Measurements from ENCODE around the gene RFLNA.

GRCh38 chr12:124354400-124354799 is 59.5 kb downstream of the RFLNA start:
- TF ChIP-seq ZNF232 (CRISPR knock-in tag; IDR thresholded peaks at IDR 0.05; ENCODE audit: borderline replicate concordance) (no peak), SMC3 (IDR thresholded peaks at IDR 0.05; ENCODE audit: low read length) (no peak), CTCF (CRISPR knock-in tag; IDR thresholded peaks at IDR 0.05) (no peak), EP300 (IDR thresholded peaks at IDR 0.05; ENCODE audit: low read depth in 2 of 2, low read length in 2 of 2) (no peak), EP300 (CRISPR knock-in tag; IDR thresholded peaks at IDR 0.05; ENCODE audit: borderline replicate concordance) (no peak), ZNF740 (CRISPR knock-in tag; IDR thresholded peaks at IDR 0.05) (no peak), EZH2 (conservative IDR thresholded peaks at IDR 0.05; ENCODE audit: low read depth, low read length) (no peak), SMARCC2 (IDR thresholded peaks at IDR 0.05) (no peak), REST (IDR thresholded peaks at IDR 0.05; ENCODE audit: borderline replicate concordance in 1 of 2, low read depth in 1 of 2, low read length in 2 of 2) (no peak), HCFC1 (IDR thresholded peaks at IDR 0.05; ENCODE audit: low read depth, low read length) (no peak), YY1 (IDR thresholded peaks at IDR 0.05; ENCODE audit: insufficient read depth, insufficient replicate concordance, low read depth, low read length) (no peak), ESRRA (CRISPR knock-in tag; IDR thresholded peaks at IDR 0.05; ENCODE audit: low read depth) (no peak), ZSCAN20 (CRISPR knock-in tag; IDR thresholded peaks at IDR 0.05; ENCODE audit: borderline replicate concordance) (no peak), KDM1A (CRISPR knock-in tag; IDR thresholded peaks at IDR 0.05) (no peak)
